SK-N-SH treated with all-trans-retinoic acid at 6 μM for 48 hours (cell line): ENCODE measurements around the gene TFEB.

Experiments
- BACH2 ChIP-seq: fragments of 250-450 bp; sonication (Bioruptor Pico); IDR thresholded peaks from 2 replicates; pipeline ENCODE4 v1.9.0; 2021; ENCODE audit warnings: mild to moderate bottlenecking, borderline replicate concordance
- OSR1 ChIP-seq: fragments of 250-450 bp; sonication (Bioruptor Pico); IDR thresholded peaks from 2 replicates; pipeline ENCODE4 v1.8.0; 2022; ENCODE audit warnings: moderate library complexity, mild to moderate bottlenecking, inconsistent platforms
- RARB ChIP-seq: fragments of 250-450 bp; sonication (Bioruptor Pico); IDR thresholded peaks from 2 replicates; pipeline ENCODE4 v1.8.0; 2021; ENCODE audit warnings: mild to moderate bottlenecking, moderate library complexity
- ZNF70 ChIP-seq: fragments of 450-650 bp; formaldehyde crosslinking; IDR thresholded peaks from 2 replicates; pipeline ENCODE4 v1.5.0; 2020; ENCODE audit warnings: mild to moderate bottlenecking, moderate library complexity
- ZNF8 ChIP-seq: fragments of 450-650 bp; formaldehyde crosslinking; IDR thresholded peaks from 2 replicates; pipeline ENCODE4 v1.5.0; 2020; ENCODE audit warnings: mild to moderate bottlenecking, moderate library complexity

DNA sequence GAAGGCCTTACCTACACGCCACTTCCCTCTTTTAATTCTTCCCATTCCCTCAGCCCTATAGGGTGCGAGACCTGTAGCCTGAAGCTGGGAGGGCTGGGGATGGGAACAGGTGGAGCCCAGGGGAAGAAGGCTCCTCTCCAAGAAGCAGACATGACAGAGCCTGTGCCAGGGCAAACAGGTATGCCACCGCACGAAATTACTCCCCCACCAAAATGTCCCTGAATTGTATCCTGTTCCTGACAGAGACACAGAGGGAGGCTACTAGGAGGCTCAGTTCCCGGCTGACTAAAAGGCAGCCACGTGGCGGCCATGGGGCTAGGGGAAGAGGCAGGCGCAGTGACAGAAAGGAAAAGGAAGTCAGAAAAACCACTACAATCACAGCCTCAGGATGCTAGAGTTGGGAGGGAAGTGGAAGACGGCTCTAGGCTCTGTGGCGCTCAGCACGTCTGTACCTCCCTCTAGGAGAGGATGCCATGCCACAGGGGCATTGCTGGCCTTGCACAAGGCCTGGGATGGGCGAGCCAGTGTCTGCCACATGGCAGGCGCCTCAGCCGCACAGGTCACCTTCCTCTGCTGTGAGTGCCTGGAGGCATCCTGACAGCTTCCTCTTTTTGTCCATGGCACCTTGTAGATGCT is 27.7 kb downstream of the TFEB start:
- TF ChIP-seq RARB (CRISPR knock-in tag) (no peak), ZNF70 (no peak), ZNF8 (no peak), OSR1 (CRISPR knock-in tag) (no peak), BACH2 (CRISPR knock-in tag) (no peak)
